ENCODE measurements around the gene SSC5D.

Gene SSC5D

DNA sequence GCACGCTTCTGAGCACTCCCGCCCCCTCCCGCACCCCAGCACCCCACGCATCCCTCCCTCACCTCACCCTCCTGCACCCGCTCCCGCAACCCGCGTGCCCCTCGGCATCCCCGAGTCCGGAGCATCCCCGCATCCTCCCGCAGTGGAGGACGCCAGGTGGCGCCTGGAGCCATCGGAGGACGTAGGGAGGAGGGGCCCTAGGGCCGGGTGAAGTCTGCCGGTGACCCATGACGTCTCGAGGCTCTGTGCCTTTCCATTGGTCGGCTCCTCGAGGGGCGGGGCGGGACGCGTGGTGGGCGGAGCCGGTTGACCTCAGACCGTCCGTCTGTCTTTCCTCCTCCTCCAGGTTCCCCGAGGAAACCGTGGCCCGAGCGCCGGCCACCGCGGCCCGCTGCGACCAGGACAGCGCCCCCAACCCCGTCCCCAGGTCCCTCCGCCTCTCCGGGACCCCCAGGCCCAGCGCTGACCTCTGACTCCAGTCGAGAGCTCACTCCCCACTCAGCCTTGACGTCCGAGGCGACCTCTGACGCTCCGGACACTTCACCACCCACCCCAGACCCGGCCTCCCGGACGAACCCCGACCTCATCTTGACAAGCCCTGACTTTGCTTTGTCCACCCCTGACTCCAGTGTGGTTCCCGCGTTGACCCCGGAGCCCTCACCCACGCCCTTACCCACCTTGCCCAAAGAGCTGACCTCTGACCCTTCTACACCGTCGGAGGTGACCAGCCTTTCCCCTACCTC, 28.8 kb downstream of the SSC5D start:
- 0 out of 2 replicates have a peak overlapping the region, but pooled peaks have one; percentile 20 for H3K27ac ChIP-seq

DNA sequence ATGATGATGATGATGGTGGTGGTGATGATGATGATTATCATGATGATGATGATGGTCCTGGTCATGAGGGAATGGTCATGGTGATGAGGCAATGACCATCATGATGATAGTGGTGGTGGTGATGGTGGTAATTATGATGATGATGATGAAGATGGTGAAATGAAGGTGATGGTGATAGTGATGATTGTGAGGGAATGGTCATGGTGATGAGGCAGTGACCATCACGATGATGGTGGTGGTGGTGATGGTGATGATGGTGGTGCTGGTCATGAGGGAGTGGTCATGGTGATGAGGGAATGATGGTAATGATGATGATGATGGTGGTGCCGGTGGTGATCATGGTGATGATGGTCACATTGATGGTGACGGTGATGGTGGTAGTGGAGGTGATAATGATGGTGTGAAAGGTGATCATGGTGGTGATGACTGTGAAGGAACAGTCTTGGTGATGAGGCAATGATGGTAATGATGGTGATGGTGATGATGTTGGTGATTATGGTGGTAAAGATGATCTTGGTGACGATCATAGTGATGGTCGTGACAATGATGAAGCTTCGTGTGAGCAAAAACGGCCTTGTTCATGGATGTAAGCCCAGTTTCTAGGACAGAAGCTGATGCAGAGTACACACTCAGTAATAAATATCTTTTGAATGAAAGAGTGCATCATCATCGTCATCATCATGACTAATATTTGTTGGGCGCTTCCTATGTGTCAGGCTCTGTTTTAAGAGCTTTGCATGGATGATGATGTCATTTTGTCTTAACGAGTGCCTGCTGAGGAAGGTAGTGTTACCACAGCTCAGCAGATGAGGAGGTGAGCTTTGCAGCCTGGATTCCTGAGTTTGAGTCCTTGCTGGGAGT, 31.4 kb downstream of the SSC5D start:
- H3K27ac ChIP-seq, result peak overlapping the region; percentile 26; the same call in 1 of the 2 replicates
- TF ChIP-seq ZFX (IDR thresholded peaks at IDR 0.05; ENCODE audit: borderline replicate concordance), result no peak
- TF ChIP-seq, protein P1, sequence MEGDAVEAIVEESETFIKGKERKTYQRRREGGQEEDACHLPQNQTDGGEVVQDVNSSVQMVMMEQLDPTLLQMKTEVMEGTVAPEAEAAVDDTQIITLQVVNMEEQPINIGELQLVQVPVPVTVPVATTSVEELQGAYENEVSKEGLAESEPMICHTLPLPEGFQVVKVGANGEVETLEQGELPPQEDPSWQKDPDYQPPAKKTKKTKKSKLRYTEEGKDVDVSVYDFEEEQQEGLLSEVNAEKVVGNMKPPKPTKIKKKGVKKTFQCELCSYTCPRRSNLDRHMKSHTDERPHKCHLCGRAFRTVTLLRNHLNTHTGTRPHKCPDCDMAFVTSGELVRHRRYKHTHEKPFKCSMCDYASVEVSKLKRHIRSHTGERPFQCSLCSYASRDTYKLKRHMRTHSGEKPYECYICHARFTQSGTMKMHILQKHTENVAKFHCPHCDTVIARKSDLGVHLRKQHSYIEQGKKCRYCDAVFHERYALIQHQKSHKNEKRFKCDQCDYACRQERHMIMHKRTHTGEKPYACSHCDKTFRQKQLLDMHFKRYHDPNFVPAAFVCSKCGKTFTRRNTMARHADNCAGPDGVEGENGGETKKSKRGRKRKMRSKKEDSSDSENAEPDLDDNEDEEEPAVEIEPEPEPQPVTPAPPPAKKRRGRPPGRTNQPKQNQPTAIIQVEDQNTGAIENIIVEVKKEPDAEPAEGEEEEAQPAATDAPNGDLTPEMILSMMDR (IDR thresholded peaks at IDR 0.05), result no peak

More for the DNA sequence above, 28.8 kb downstream of the SSC5D start:
- TF ChIP-seq ZFX (IDR thresholded peaks at IDR 0.05; ENCODE audit: borderline replicate concordance), result no peak
- TF ChIP-seq, protein P1 (IDR thresholded peaks at IDR 0.05), result peak; percentile 95

DNA sequence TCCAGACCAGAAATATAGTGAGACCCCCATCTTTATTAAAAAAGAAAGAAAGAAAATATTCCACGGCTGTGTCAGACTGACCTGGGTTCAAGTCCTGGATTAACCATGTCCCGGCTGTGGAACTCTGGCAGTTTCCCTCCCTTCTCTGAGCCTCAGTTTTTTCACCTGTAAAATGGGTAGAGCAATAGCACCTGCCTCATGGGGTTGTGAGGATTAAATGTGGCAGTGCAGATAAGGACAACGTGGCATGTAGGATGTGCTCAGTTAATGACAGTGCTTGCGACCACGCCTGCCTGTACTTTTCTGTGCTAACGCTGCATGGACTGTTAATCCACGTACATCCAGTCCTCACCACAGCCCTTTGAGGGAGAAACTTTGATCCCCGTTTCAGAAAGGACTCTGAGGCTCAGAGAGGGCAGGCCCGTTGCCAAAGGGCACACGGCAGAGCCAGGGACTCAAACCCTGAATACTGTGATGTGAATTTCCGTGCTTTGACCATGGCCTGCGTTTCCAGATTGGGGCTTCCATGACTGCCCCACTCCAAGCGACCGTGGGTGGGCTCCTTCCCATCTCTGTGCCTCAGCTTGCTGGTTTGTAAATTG, 32.6 kb downstream of the SSC5D start:
- TF ChIP-seq, protein P1 (IDR thresholded peaks at IDR 0.05), result no peak
- TF ChIP-seq ZFX (IDR thresholded peaks at IDR 0.05; ENCODE audit: borderline replicate concordance), result no peak
- no peak overlapping the region for H3K27ac ChIP-seq

- TF ChIP-seq, protein P1 (IDR thresholded peaks at IDR 0.05), result no peak
- no peak for TF ChIP-seq ZFX (IDR thresholded peaks at IDR 0.05; ENCODE audit: borderline replicate concordance)
- no peak overlapping the region; the same call in 1 of the 2 replicates for H3K27ac ChIP-seq
Observed at GRCh38 chr19:55525289-55526101, 37.3 kb downstream of the SSC5D start.

- TF ChIP-seq ZFX (IDR thresholded peaks at IDR 0.05; ENCODE audit: borderline replicate concordance), result no peak
- TF ChIP-seq, protein P1 (IDR thresholded peaks at IDR 0.05), result no peak
- H3K27ac ChIP-seq, result no peak overlapping the region; the same call in 1 of the 2 replicates
Observed at GRCh38 chr19:55526216-55527196, 38.3 kb downstream of the SSC5D start.

Data from 22Rv1 (cell line).